GM12878 (cell line): Measurements from ENCODE around the gene CMSS1. TPM values are rescaled to one million over a fixed set of nuclear protein-coding genes. Genes with fewer than 3 reads are reported as not detected.

Source experiments
- ATAC-seq: fragments of 200-7000 bp; cut with Tn5 transposase; 3 replicates; pipeline ENCODE4 v1.9.1; 2020; ENCODE audit warnings: mild to moderate bottlenecking, moderate library complexity
- BruUV-seq: library from RNA; stranded (reverse); fragments of 400-500 nt; replicated peaks from 2 replicates; lab custom pipeline; 2021; lab: Mats Ljungman, UMichigan
- CTCF ChIA-PET: fragments of 300-600 bp; sonication (Branson Sonifier 250); formaldehyde crosslinking; extraction: SDS; loops from one replicate; lab custom pipeline; 2021; ENCODE audit warnings: inconsistent platforms; lab: Yijun Ruan, JAX
- POLR2A ChIA-PET: fragments of 350-600 bp; formaldehyde crosslinking; extraction: SDS; loops from one replicate; lab custom pipeline; 2021; ENCODE audit warnings: inconsistent platforms; lab: Charles Lee
- RAD21 ChIA-PET: fragments of 300-600 bp; sonication (Branson Sonifier 250); formaldehyde crosslinking; loops from one replicate; lab custom pipeline; 2023; ENCODE audit warnings: antibody characterized with exemption; ENCODE audit not compliant: unreplicated experiment; lab: Charles Lee
- SMC1A ChIA-PET: fragments of 300-600 bp; sonication (Branson Sonifier 250); formaldehyde crosslinking; loops from one replicate; lab custom pipeline; 2023; ENCODE audit not compliant: unreplicated experiment, uncharacterized antibody; lab: Charles Lee
- DNase-seq: peaks from one replicate; pipeline ENCODE4 v3.0.0-alpha.2; 2011; ENCODE audit warnings: low read depth, low spot score
- FAIRE-seq: peaks from 3 replicates; lab custom pipeline; 2011; peaks lifted over from hg19 to GRCh38; lab: Jason Lieb, UNC
- H2AFZ ChIP-seq: 2 replicates; pipeline ENCODE4 v1.6.0; 2011; ENCODE audit warnings: low read depth, low read length, control low read depth; ENCODE audit not compliant: control insufficient read depth
- H3K27ac ChIP-seq: 2 replicates; pipeline ENCODE4 v1.5.1; 2011; ENCODE audit warnings: control low read depth; ENCODE audit not compliant: control insufficient read depth, insufficient read depth
- H3K27me3 ChIP-seq, 2 experiments: replicated peaks in 1 of 2; 2 replicates each; pipeline versions ENCODE4 v1.6.0 to v1.6.1; 2011; ENCODE audit warnings: low read length in 1 of 2; ENCODE audit not compliant: control insufficient read depth in 2 of 2, insufficient read depth in 2 of 2
- H3K36me3 ChIP-seq, 2 experiments: 2 replicates each; pipeline ENCODE4 v1.5.1; 2011; ENCODE audit warnings: low read length in 1 of 2; ENCODE audit not compliant: control insufficient read depth in 2 of 2, insufficient read depth in 2 of 2
- H3K4me1 ChIP-seq: 2 replicates; pipeline ENCODE4 v1.6.1; 2011; ENCODE audit warnings: mild to moderate bottlenecking, low read length, moderate library complexity, mixed read lengths; ENCODE audit not compliant: control insufficient read depth, insufficient read depth
- H3K4me2 ChIP-seq: 2 replicates; pipeline ENCODE4 v1.6.0; 2011; ENCODE audit warnings: control low read depth; ENCODE audit not compliant: control insufficient read depth, insufficient read depth
- H3K4me3 ChIP-seq: fragments of 200-600 bp; sonication (generic); 2 replicates; pipeline ENCODE4 v1.5.1; 2016
- H3K79me2 ChIP-seq: 2 replicates; pipeline ENCODE4 v1.6.0; 2011; ENCODE audit warnings: low read length; ENCODE audit not compliant: control insufficient read depth, insufficient read depth
- H3K9ac ChIP-seq: 2 replicates; pipeline ENCODE4 v1.8.0; 2011; ENCODE audit warnings: low read length, control low read depth, mixed read lengths; ENCODE audit not compliant: control insufficient read depth, insufficient read depth
- H3K9me3 ChIP-seq: replicated peaks from 3 replicates; pipeline ENCODE4 v1.5.1; 2011; ENCODE audit warnings: mild to moderate bottlenecking, low read length; ENCODE audit not compliant: control insufficient read depth, insufficient read depth
- H4K20me1 ChIP-seq: 2 replicates; pipeline ENCODE4 v1.6.0; 2011; ENCODE audit not compliant: control insufficient read depth, insufficient read depth
- ASH2L ChIP-seq: fragments of 300-600, 200-600 bp; sonication (generic); IDR thresholded peaks from 2 replicates; pipeline ENCODE4 v1.6.1; 2017; ENCODE audit warnings: low read depth, mild to moderate bottlenecking, borderline replicate concordance
- CBX3 ChIP-seq: fragments of 200-600 bp; sonication (generic); IDR thresholded peaks from 2 replicates; pipeline ENCODE4 v1.6.1; 2016; ENCODE audit warnings: low read depth, borderline replicate concordance
- CHD2 ChIP-seq: IDR thresholded peaks from 2 replicates; pipeline ENCODE4 v1.6.1; 2011; ENCODE audit warnings: low read depth, low read length, improper control_type of control experiment, borderline replicate concordance
- CREB1 ChIP-seq: IDR thresholded peaks from 2 replicates; pipeline ENCODE4 v1.6.1; 2012; ENCODE audit warnings: low read depth, mild to moderate bottlenecking, inconsistent platforms
- CTCF ChIP-seq, 3 experiments: IDR thresholded peaks in 2 of 3; conservative IDR thresholded peaks in 1 of 3; 2 replicates each; pipeline ENCODE4 v1.5.1; 2011; ENCODE audit warnings: low read depth in 3 of 3, low read length in 3 of 3, mild to moderate bottlenecking in 3 of 3, control low read depth in 2 of 3, moderate library complexity in 2 of 3, inconsistent platforms in 1 of 3, mixed read lengths in 1 of 3; ENCODE audit not compliant: control insufficient read depth in 2 of 3, insufficient read depth in 1 of 3; ENCODE audit errors: extremely low read depth in 1 of 3
- EED ChIP-seq: sonication (generic); IDR thresholded peaks from 2 replicates; pipeline ENCODE4 v1.6.1; 2016; ENCODE audit warnings: antibody characterized with exemption, low read depth
- FOXM1 ChIP-seq: IDR thresholded peaks from 2 replicates; pipeline ENCODE4 v1.6.1; 2012; ENCODE audit warnings: low read depth, mild to moderate bottlenecking, inconsistent platforms, low read length, moderate library complexity
- HCFC1 ChIP-seq: fragments of 150-350 bp; IDR thresholded peaks from 2 replicates; pipeline ENCODE4 v1.6.1; 2014; ENCODE audit warnings: low read length
- IKZF2 ChIP-seq, 2 experiments: fragments of 450-650 bp; IDR thresholded peaks; 2 replicates each; pipeline ENCODE4 v1.6.1; 2017; ENCODE audit warnings: mild to moderate bottlenecking in 2 of 2, moderate library complexity in 2 of 2
- IRF4 ChIP-seq: IDR thresholded peaks from 2 replicates; pipeline ENCODE4 v1.6.1; 2011; ENCODE audit warnings: low read depth, low read length
- LARP7 ChIP-seq: fragments of 450-650 bp; IDR thresholded peaks from 2 replicates; pipeline ENCODE4 v1.6.1; 2017; ENCODE audit warnings: mild to moderate bottlenecking
- PAX8 ChIP-seq: fragments of 450-650 bp; IDR thresholded peaks from 2 replicates; pipeline ENCODE4 v1.6.1; 2017; ENCODE audit warnings: mild to moderate bottlenecking, moderate library complexity
- PRDM15 ChIP-seq: fragments of 450-650 bp; formaldehyde crosslinking; IDR thresholded peaks from 2 replicates; pipeline ENCODE4 v1.4.0; 2020; ENCODE audit warnings: mild to moderate bottlenecking, moderate library complexity
- SPI1 ChIP-seq: IDR thresholded peaks from 2 replicates; pipeline ENCODE4 v1.6.1; 2011; ENCODE audit warnings: low read depth, mild to moderate bottlenecking, low read length, moderate library complexity, borderline replicate concordance; ENCODE audit not compliant: insufficient read depth
- TCF7 ChIP-seq: IDR thresholded peaks from 2 replicates; pipeline ENCODE4 v1.6.1; 2014; ENCODE audit warnings: antibody characterized with exemption, borderline replicate concordance
- USF1 ChIP-seq: IDR thresholded peaks from 2 replicates; pipeline ENCODE4 v1.6.1; 2011; ENCODE audit warnings: borderline replicate concordance, low read depth, mild to moderate bottlenecking, moderate library complexity, mixed read lengths, low read length; ENCODE audit not compliant: insufficient read depth; ENCODE audit errors: extremely low read length
- WGBS: methylation state at CpG from one replicate; pipeline ENCODE4 v1.1.6; 2016; ENCODE audit warnings: low lambda C conversion rate; ENCODE audit not compliant: insufficient replicate concordance, insufficient coverage; ENCODE audit errors: missing lambda C conversion rate; 5-methylcytosine and 5-hydroxymethylcytosine counted together
- in situ Hi-C: fragments of 300-500 bp; cut with MboI; formaldehyde crosslinking; loops from 9 replicates; pipeline ENCODE4 v1.14.3; 2018; ENCODE audit warnings: mixed read lengths
- intact Hi-C: fragments of 100-400 bp; cut with micrococcal nuclease; formaldehyde crosslinking; loops from one replicate; pipeline ENCODE4 v1.14.2; 2022; ENCODE audit not compliant: unreplicated experiment
- polyA plus RNA-seq, 11 experiments: library from polyadenylated mRNA; depleted of rRNA in 4 of 11; unstranded in 6 of 11; stranded (reverse) in 5 of 11; fragments of >200 nt; fragmentation: Nextera tagmentation in 4 of 11; fragmentation: Illumina TruSeq in 1 of 11; extraction: Ambion mirVana in 4 of 11; extraction: Trizol in 1 of 11; gene quantifications; 1 replicate in 1 of 11; 2 replicates in 10 of 11; pipeline versions ENCODE4 v1.2.1 to v1.2.3, GENCODE V29; 2011 to 2016; ENCODE audit warnings: inconsistent platforms in 2 of 11, missing spikeins in 2 of 11, low read depth in 1 of 11
- total RNA-seq, 4 experiments: library from RNA; depleted of rRNA in 3 of 4; stranded (reverse); fragments of >200 nt in 3 of 4; fragmentation: Illumina TruSeq in 1 of 4; extraction: Trizol in 1 of 4; gene quantifications; 2 replicates each; pipeline versions ENCODE4 v1.2.1 to v1.2.3, GENCODE V29; 2013 to 2021

CMSS1 gene
- total and polyA plus RNA-seq, 10 of the 15 experiments (the other 5 are each of a cell fraction or from before 2014, with no cell fraction given), result 31.0 to 118 (median 70.1) TPM

GRCh38 chr3:100209169-100209568, 391.5 kb downstream of the CMSS1 start (continued):
- TF ChIP-seq CTCF (IDR thresholded peaks at IDR 0.05 in 2 of 3, conservative IDR thresholded peaks at IDR 0.05 in 1 of 3; ENCODE audit: control insufficient read depth in 2 of 3, extremely low read depth in 1 of 3, insufficient read depth in 1 of 3, low read depth in 3 of 3, low read length in 3 of 3) (no peak), IRF4 (no peak), HCFC1 (no peak), CREB1 (no peak)
- TF ChIP-seq, all 136 proteins: peak for 0

- peak; percentile 36 for DNase-seq
- no peak overlapping the region for H3K4me3 ChIP-seq
- TF ChIP-seq TCF7 (peak; percentile 55; the same call in 1 of the 2 replicates), PAX8 (no peak), SPI1 (no peak), CHD2 (no peak), EED (no peak), CBX3 (no peak), IKZF2 (IDR thresholded peaks at IDR 0.05) (peak in 1 of 2 experiments; percentile 10; a peak in 1 of 4 replicates), FOXM1 (no peak), LARP7 (no peak), USF1 (no peak), PRDM15 (CRISPR knock-in tag) (no peak), ASH2L (0 out of 2 replicates have a peak, but pooled peaks have one; percentile 58)
Observed at GRCh38 chr3:100209948-100210771, 392.5 kb downstream of the CMSS1 start.

More at GRCh38 chr3:100209948-100210771, 392.5 kb downstream of the CMSS1 start:
- intact Hi-C loops, result no loop called here
- no peak overlapping the region for H3K27ac ChIP-seq
- POLR2A ChIA-PET, result no interaction called here
- H3K27me3 ChIP-seq, result no peaks in the 10 kb centered on the region; a peak in 1 of 4 replicates
- peak overlapping the region; percentile 73 for H3K4me2 ChIP-seq
- H3K4me1 ChIP-seq, result peaks cover 11% of the 10 kb centered on the region; the same call in 1 of the 2 replicates
- in situ Hi-C loops, result no loop called here
- no peaks in the 10 kb centered on the region for H3K79me2 ChIP-seq
- no peaks in the 10 kb centered on the region for H3K36me3 ChIP-seq
- WGBS, result 28% methylated on average over 2 of the region's 2 CpGs
- ATAC-seq, result peak; percentile 97
- RAD21 ChIA-PET, result no interaction called here
- H4K20me1 ChIP-seq, result no peaks in the 10 kb centered on the region
- no peaks in the 10 kb centered on the region for H3K9me3 ChIP-seq
- no peak overlapping the region for H3K9ac ChIP-seq
- peak; percentile 88 for FAIRE-seq
- no TSS peak for BruUV-seq
- CTCF ChIA-PET, result interaction anchor here (0.6 to 1.1 kb wide), 2 partner anchors 378 to 382 kb away, joined by 3 to 5 read pairs; no protein-coding TSS in a partner anchor
- peak overlapping the region; percentile 73 for H2AFZ ChIP-seq
- SMC1A ChIA-PET, result interaction anchor here (0.6 to 1.1 kb wide), 2 partner anchors 9 to 60 kb away, joined by 3 read pairs; no protein-coding TSS in a partner anchor
